TTC549 (cell line): ENCODE results near the gene PRKG1.
"Not testable (repeated sequence)": the region's sequence is repeated elsewhere in the genome, so short reads cannot be mapped to it uniquely, and the experiment has no call there.

Experiments used
- FAIRE-seq: peaks from 2 replicates; lab custom pipeline; 2012; peaks lifted over from hg19 to GRCh38; lab: Jason Lieb, UNC

Gene PRKG1

DNA sequence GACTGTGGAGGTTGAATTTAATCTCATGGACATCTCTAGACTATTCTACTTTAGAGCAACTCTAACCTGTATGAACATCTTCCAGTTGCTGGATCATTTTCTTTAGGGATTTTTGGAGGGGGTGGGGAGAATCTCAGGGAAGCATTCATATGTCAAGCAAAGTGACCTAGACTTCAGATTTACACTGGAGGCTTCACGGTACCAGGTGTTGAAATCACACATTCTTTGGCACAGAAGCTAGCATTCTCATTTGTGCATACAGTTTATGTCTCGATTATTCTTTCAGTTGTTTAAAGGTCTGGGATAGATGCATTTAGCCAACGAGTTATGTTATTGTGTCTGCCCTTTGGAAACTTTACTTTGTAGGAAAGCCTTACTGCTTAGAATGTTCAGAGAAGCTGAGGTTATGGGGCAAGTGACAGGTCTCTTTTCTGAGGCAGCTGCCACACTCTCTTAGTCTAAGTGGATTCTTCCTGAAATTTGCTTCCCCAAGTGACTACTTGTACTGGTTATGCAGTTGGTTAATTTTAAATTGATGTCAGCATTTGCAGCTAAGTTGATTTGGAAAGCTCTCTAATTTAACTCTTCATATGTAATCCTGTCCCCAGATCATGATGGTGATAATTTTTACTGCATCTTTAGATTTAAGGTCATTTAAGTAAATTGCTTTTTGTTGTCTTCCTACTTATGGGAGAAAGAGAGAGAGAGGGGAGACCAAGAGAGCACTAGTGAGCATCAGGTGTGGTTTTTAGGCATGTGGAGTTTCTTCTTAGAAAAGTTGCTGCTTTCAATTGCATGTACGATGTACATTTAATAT lies 153.8 kb downstream of the PRKG1 start:
- no peak for FAIRE-seq

DNA sequence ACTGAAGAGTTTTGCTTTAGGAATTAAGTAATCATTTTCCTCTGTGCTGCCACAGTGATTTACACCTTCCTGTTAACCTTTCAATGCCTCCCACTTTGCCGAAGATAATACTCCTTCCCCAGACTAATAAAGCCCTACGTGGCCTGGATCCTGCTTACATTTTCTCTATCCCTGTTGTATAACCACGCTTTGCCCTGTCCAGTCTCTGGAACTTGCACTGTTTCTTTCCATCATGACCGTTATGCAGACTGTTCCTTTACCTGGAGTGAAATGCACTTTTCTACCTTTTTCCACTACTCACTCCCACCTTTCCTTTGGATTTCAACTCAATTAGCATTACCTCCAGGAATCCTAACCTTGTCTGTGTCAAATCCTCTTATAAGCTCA lies 154.4 kb downstream of the PRKG1 start:
- no peak for FAIRE-seq

DNA sequence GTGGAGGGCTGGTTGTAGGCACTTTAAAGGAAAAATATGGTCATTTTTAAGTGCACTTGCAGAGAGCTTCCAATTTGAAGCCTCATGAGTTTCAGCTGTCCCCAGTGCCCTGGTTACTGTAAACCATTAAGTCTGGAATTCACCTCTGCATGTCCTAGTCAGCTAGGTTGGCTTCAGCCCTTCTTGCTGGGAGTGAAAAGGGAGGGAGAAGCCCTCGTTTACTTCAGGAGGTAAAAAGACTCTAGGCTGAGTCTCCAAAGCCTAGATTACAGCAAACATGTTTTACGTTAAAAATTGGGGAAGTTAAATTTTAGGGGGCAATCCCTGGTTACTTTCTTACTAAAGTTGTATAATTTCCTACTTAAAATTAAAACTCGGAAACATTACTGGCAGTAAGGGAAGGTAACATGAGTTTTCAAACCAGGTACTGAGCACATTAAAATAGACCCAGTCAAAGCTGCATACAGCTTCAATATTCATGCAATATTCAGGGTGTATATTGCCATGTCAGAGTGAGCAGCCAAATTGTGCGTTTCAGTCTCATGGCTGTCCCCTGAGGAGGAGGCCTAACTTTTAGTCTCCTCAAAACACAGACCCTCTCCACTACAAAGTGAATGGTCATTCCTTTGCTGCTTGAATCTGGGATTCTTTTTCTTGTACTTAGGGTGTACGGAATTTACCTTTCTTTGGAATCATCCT lies 156.7 kb downstream of the PRKG1 start:
- FAIRE-seq = no peak

- no peak for FAIRE-seq
These were observed 157.5 kb downstream of the PRKG1 start for GRCh38 chr10:51231754-51232153.

DNA sequence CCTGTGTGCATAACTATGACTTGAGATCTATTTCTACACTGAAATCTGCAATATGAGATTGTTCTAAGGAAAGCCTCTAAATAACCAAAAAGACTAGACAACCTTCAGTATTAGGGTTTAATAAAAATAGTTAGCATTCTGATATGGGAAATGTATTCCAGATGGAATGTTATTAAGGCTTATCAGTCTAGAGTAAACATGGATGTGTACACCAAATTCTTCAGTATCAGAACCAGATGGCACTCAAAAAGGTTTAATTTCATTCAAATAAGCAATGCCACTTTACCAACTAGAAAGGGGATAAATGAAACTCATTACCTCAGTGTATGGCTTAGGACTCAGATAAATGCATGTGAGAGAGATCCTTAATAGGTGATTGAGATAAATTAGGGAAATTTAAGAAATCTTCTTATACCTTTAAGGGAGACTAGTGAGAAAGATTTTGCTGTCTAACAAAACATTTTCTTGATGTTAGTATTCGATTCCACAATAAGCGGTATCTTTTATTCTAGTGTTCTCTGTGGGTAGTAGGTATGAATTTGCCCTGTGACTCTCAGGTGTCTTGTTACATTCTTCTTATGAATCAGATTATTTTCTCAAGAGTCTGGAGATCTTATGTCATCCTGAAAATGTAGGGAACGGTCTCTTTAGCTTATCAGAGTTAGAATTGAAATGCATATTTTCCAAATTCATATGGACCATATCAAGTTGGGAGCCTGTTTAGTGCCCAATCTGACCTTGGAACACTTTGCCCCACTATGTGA lies 159.2 kb downstream of the PRKG1 start:
- FAIRE-seq = no peak

- no peak for FAIRE-seq
These were observed 161.6 kb downstream of the PRKG1 start for GRCh38 chr10:51235865-51236264.

- FAIRE-seq = no peak
These were observed 164.7 kb downstream of the PRKG1 start for GRCh38 chr10:51239006-51239405.

DNA sequence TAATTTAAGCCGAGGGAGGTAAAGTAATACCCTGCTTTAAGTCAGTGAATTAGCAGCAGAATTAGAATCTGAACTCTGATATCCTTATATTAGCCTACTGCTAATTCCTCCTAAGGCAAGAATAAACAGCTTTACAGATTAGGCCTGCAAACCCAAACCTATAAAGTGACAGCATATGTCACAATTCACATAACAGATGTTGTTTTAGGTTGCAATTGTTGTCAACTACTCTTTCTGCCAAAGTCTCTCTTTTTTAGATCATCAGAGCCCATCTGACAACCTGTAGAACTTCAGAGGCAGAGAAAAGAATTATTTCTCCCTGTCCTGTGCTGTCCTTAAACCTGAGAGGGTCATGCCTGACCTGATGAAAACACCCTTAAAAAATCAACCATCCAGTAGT lies 167.2 kb downstream of the PRKG1 start:
- no peak for FAIRE-seq

DNA sequence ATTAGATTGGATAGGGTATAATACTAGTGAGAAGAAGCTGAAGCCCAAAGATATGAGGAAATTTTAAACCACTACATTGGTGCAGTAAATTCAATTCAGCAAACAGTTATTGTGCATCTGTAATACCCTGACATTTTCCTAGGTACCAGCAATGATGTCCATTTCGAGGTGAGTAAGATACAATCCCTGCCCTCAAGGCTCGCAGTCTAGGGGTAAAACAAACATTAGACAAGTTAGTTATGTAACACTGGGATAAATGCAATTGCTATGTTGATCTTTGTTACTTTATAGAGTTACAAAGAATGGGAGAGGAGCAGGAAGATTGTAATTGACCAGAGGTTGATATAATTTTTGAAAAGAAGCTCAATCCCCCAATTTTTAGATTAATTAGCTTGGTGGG lies 168.1 kb downstream of the PRKG1 start:
- no peak for FAIRE-seq

DNA sequence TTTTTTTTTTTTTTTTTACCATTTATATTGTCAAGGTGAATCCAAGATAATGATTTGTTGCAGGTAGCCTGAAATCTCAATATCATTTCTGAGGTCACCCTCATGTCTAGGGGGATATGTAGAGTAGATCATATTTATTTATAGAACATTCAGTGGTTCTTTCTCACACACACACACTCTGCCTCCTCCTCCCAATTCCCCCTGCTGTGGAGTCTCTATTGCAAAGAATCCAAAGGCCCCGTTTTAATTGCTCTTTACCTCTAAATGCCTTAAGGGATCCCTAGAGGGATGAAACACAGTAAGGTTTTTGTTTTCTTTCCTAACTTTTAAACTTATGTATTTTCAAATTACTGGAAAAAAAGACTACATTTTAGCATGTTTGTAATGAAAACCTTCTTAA lies 170.0 kb downstream of the PRKG1 start:
- FAIRE-seq = no peak

DNA sequence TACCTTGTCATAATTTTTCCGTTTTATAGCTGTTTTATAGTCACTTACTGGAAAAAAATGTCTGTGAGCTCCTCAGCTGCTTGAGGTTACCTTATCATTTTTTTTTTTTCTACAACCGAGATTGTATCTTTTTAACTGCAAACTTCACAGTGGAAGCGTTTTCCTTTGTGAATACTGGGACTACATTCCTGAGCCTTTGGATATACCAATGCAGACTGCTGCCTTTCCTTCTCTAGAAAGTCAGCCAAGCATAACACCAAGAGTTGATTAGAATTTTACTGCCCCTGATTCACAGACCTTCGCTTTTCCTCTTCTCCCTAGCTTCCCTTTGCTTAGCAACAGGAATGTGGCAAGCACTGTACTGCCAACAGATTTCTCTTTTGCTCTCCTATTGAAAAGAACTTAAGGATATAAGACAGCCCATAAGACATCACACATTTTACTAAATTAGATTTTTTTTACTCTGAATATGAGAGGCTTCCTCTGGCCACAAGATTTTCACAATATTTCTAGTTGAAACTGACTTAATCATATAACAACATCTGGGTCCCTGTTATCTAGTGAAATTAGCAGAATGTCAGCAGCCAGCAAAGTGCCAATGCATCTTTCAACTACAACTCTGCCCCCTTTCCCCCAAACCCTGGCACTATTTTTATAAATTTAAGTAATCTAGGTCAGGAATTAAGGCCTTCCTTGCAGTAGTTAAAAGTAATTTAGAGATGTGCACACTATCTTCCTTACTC lies 170.6 kb downstream of the PRKG1 start:
- FAIRE-seq = no peak

DNA sequence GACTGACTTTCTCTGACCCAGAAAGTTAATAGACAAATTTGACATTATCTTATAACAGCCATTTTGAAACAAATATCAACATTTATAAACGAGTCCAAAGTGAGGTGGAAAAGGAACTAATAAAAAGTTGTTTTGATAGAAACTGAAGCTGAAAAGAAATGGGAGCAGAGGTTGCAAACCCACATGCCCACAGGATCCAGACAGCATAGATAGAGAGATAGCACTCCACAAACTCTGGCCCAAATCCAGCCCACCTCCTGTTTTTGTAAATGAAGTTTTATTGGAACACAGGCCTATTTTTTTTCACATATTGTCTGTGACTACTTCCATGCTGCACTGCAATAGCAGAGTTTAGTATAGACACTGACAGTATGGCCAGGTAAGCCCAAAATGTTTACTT lies 171.9 kb downstream of the PRKG1 start:
- FAIRE-seq = no peak

DNA sequence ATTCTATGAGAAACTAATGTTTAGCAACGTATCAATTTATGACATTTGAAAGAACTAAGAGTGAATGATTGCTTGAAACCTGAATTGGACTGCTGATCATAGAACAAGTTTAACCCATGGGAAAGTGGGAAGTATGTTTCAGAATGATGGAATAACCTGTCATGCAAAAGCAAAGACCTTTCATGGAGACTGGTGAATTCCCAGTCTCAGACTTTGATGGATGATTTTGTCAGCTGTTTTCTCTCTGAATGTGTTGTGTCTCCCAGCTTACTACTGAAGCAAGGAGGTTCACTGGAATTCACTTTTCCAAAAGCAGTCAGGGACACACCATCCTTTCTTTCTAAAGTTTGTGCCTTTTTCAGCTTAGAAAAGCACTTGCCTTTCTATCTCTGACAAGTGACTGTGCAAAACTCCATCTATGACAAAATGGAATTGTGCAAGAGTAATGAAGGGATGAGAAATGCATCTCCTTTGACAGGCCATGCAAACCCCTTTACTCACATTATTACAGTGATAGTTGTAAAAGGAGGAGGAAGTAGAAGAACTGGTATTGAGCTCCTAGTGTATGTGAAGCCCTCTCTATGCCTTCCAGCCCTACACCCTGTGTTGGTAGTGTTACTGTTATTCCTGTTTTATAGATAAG lies 176.1 kb downstream of the PRKG1 start:
- FAIRE-seq = no peak

- FAIRE-seq = no peak
These were observed 176.8 kb downstream of the PRKG1 start for GRCh38 chr10:51251110-51251509.

DNA sequence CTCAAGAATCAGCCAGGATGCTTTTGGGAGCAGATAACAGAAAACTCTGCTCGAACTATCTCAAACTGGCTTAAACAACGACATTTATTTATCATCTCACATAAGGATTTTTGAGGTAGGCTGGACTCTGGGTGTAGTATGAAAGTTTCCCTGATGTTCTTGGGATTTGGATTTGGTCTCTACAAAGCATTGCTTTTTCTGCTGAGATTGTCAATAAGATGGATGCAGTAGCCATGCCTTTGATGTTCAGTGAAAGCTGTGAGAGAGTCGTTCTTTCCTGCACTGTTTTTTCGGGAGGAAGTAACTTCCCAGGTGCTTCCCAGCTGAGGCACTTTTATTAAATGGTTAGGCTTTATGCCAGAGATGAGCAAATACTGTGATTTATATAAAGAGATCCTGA lies 181.1 kb downstream of the PRKG1 start:
- FAIRE-seq = no peak

- FAIRE-seq = no peak
These were observed 183.4 kb downstream of the PRKG1 start for GRCh38 chr10:51257511-51258248.

GRCh38 chr10:51260376-51260775 lies 186.1 kb downstream of the PRKG1 start:
- FAIRE-seq = no peak

DNA sequence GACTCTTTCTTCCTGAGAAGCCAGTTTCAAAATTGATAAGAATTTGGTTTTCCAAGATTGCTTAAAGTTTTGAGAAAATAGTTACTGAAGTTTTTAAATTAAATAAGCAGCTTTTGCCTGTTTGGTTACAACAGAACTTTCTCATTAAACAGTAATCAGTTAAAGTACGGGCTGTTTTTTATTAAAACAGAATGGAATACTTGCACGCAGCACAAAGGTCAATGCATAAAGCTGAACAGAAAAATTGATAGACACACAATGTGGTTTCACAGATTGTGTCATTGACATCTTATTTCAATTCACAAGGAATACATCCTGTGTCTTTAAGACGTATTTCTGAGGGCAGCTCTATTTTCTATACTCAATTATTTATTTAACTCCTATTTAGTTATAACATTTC lies 192.2 kb downstream of the PRKG1 start:
- no peak for FAIRE-seq

GRCh38 chr10:51267980-51268570 lies 193.8 kb downstream of the PRKG1 start:
- not testable (repeated sequence) for FAIRE-seq

DNA sequence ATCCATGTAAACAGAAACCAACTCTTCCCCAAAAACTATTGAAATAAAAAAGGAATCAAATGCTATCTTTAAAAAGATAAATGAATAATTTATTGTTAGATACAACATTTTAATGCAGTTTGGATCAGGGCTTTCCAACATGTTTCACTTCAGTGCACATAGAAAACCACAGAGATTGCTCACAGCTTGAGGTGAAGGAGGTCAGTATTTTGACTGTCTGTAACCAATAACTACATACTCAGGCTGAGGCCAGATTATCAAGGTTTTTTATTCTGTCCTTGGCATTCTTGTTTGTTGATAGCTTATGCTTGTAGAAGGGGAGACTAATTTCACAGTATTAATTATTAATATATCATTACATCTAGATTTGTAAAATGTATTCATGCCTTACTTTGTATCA lies 195.5 kb downstream of the PRKG1 start:
- no peak for FAIRE-seq
